HCT116 (cell line): ENCODE data around the gene EGLN3. TPM values are rescaled to one million over a fixed set of nuclear protein-coding genes. Genes with fewer than 3 reads are reported as not detected.

ENCODE experiments used
- ATAC-seq: fragments of 200-7000 bp; cut with Tn5 transposase; 2 replicates; pipeline ENCODE4 v1.9.1; 2020; ENCODE audit warnings: mild to moderate bottlenecking, moderate library complexity
- BruUV-seq: library from RNA; stranded (reverse); fragments of 400-500 nt; replicated peaks from 2 replicates; lab custom pipeline; 2021; lab: Mats Ljungman, UMichigan
- CTCF ChIA-PET: fragments of 300-600 bp; sonication (Branson Sonifier 250); formaldehyde crosslinking; loops from one replicate; lab custom pipeline; 2021; ENCODE audit warnings: antibody characterized with exemption; lab: Charles Lee
- POLR2A ChIA-PET: fragments of 300-600, 350-600 bp; sonication (Branson Sonifier 250); formaldehyde crosslinking; loops from one replicate; lab custom pipeline; 2021; ENCODE audit warnings: antibody characterized with exemption; lab: Charles Lee
- RAD21 ChIA-PET, 2 experiments: fragments of 300-600 bp; sonication (Branson Sonifier 250); formaldehyde crosslinking; loops; one replicate each; lab custom pipeline; 2023; ENCODE audit warnings: low total read pairs in 2 of 2; ENCODE audit not compliant: uncharacterized antibody in 2 of 2, unreplicated experiment in 2 of 2, low non-redundant PET in 1 of 2; lab: Charles Lee
- DNase-seq: peaks from one replicate; pipeline ENCODE4 v3.0.0-alpha.2; 2010; ENCODE audit warnings: low read depth, low spot score
- H2AFZ ChIP-seq: fragments of 200-600 bp; shearing (Covaris generic), sonication (generic); 2 replicates; pipeline ENCODE4 v1.6.1; 2017; ENCODE audit warnings: low read depth, mixed run types, mixed read lengths, antibody characterized with exemption, low read length; ENCODE audit not compliant: poor library complexity, severe bottlenecking
- H3K27ac ChIP-seq: 2 replicates; pipeline ENCODE4 v1.5.1; 2012; ENCODE audit warnings: low read depth, low read length
- H3K27me3 ChIP-seq: fragments of 200-600 bp; sonication (generic); 2 replicates; pipeline ENCODE4 v1.6.1; 2016; ENCODE audit warnings: mixed run types, low read length, mixed read lengths; ENCODE audit not compliant: insufficient read depth
- H3K36me3 ChIP-seq, 2 experiments: fragments of 200-500 bp in 1 of 2; fragments of 200-600 bp in 1 of 2; sonication (Bioruptor generic) in 1 of 2; sonication (generic) in 1 of 2; 2 replicates each; pipeline versions ENCODE4 v1.5.1 to v1.6.1; 2014 to 2016; ENCODE audit warnings: low read length in 2 of 2, inconsistent platforms in 1 of 2, mixed read lengths in 1 of 2, mixed run types in 1 of 2; ENCODE audit not compliant: insufficient read depth in 2 of 2, control insufficient read depth in 1 of 2
- H3K4me1 ChIP-seq, 2 experiments: fragments of 200-600 bp in 1 of 2; sonication (generic) in 1 of 2; 2 replicates each; pipeline versions ENCODE4 v1.5.1 to v1.6.1; 2012 to 2017; ENCODE audit warnings: low read length in 2 of 2, inconsistent platforms in 1 of 2, mild to moderate bottlenecking in 1 of 2, mixed read lengths in 1 of 2, mixed run types in 1 of 2, moderate library complexity in 1 of 2; ENCODE audit not compliant: insufficient read depth in 2 of 2, control insufficient read depth in 1 of 2
- H3K4me2 ChIP-seq: fragments of 200-600 bp; sonication (generic); 2 replicates; pipeline ENCODE4 v1.6.1; 2017; ENCODE audit warnings: mixed run types, low read length, mixed read lengths
- H3K4me3 ChIP-seq, 2 experiments: fragments of 200-600 bp in 1 of 2; sonication (generic) in 1 of 2; replicated peaks in 1 of 2; 2 replicates each; pipeline ENCODE4 v1.5.1; 2011 to 2016; ENCODE audit warnings: low read length in 2 of 2, control low read depth in 1 of 2, low read depth in 1 of 2, mild to moderate bottlenecking in 1 of 2, mixed read lengths in 1 of 2, mixed run types in 1 of 2
- H3K79me2 ChIP-seq: fragments of 200-600 bp; sonication (generic); 2 replicates; pipeline ENCODE4 v1.6.1; 2017; ENCODE audit warnings: mild to moderate bottlenecking, mixed run types, low read length, moderate library complexity, mixed read lengths; ENCODE audit not compliant: insufficient read depth
- H3K9ac ChIP-seq: fragments of 200-600 bp; sonication (generic); 2 replicates; pipeline ENCODE4 v1.6.1; 2016; ENCODE audit warnings: low read length, mixed read lengths
- H3K9me2 ChIP-seq: fragments of 200-600 bp; sonication (generic), shearing (Covaris generic); 2 replicates; pipeline ENCODE4 v1.6.1; 2017; ENCODE audit warnings: mixed run types, mild to moderate bottlenecking, moderate library complexity; ENCODE audit not compliant: insufficient read depth
- H3K9me3 ChIP-seq, 2 experiments: fragments of 200-500 bp in 1 of 2; fragments of 200-600 bp in 1 of 2; sonication (Bioruptor generic) in 1 of 2; sonication (generic) in 1 of 2; 2 replicates each; pipeline ENCODE4 v1.6.1; 2014 to 2017; ENCODE audit warnings: low read length in 2 of 2, mixed read lengths in 2 of 2, inconsistent platforms in 1 of 2, low read depth in 1 of 2, mild to moderate bottlenecking in 1 of 2, mixed run types in 1 of 2, moderate library complexity in 1 of 2; ENCODE audit not compliant: control insufficient read depth in 1 of 2, insufficient read depth in 1 of 2
- H4K20me1 ChIP-seq: fragments of 200-600 bp; sonication (generic), shearing (Covaris generic); 2 replicates; pipeline ENCODE4 v1.6.1; 2017; ENCODE audit warnings: mixed run types, mild to moderate bottlenecking, moderate library complexity; ENCODE audit not compliant: insufficient read depth
- EGR1 ChIP-seq: IDR thresholded peaks from 2 replicates; pipeline ENCODE4 v1.6.1; 2012; ENCODE audit warnings: low read depth
- ELF1 ChIP-seq: IDR thresholded peaks from 2 replicates; pipeline ENCODE4 v1.6.1; 2012; ENCODE audit warnings: low read depth, borderline replicate concordance
- EZH2 ChIP-seq: fragments of 200-600 bp; sonication (generic); IDR thresholded peaks from 2 replicates; pipeline ENCODE4 v1.6.1; 2017; ENCODE audit warnings: antibody characterized with exemption, mixed run types
- EZH2phosphoT487 ChIP-seq: fragments of 200-600 bp; IDR thresholded peaks from 2 replicates; pipeline ENCODE4 v1.6.1; 2018; ENCODE audit warnings: antibody characterized with exemption, borderline replicate concordance
- FOSL1 ChIP-seq: IDR thresholded peaks from 2 replicates; pipeline ENCODE4 v1.6.1; 2012; ENCODE audit warnings: low read depth
- POLR2A ChIP-seq: IDR thresholded peaks from 2 replicates; pipeline ENCODE4 v1.7.0; 2011; ENCODE audit warnings: borderline replicate concordance; ENCODE audit not compliant: insufficient read depth, insufficient read length; ENCODE audit errors: extremely low read depth
- POLR2AphosphoS5 ChIP-seq: IDR thresholded peaks from 2 replicates; pipeline ENCODE4 v1.6.1; 2011; ENCODE audit warnings: mild to moderate bottlenecking, low read depth, low read length, moderate library complexity
- RAD21 ChIP-seq: IDR thresholded peaks from 2 replicates; pipeline ENCODE4 v1.6.1; 2012; ENCODE audit warnings: low read depth, mild to moderate bottlenecking
- SP1 ChIP-seq: IDR thresholded peaks from 2 replicates; pipeline ENCODE4 v1.6.1; 2012; ENCODE audit warnings: low read depth
- TCF7L2 ChIP-seq: IDR thresholded peaks from 2 replicates; pipeline ENCODE4 v1.7.0; 2011; ENCODE audit warnings: borderline replicate concordance, inconsistent platforms; ENCODE audit not compliant: insufficient read depth, insufficient read length; ENCODE audit errors: extremely low read depth
- ZFX ChIP-seq: fragments of 450-650 bp; IDR thresholded peaks from 2 replicates; pipeline ENCODE4 v1.6.1; 2017
- ZNF274 ChIP-seq: fragments of 200-500 bp; sonication (Bioruptor generic); IDR thresholded peaks from 2 replicates; pipeline ENCODE4 v1.6.1; 2014; ENCODE audit warnings: mild to moderate bottlenecking, low read depth, low read length, inconsistent platforms
- intact Hi-C: fragments of 100-400 bp; cut with micrococcal nuclease; formaldehyde crosslinking; loops from 2 replicates; pipeline ENCODE4 v1.10.0; 2022
- total RNA-seq: library from RNA; stranded (reverse); gene quantifications from one replicate; pipeline ENCODE4 v1.2.1, GENCODE V29; 2021; ENCODE audit not compliant: unreplicated experiment
- TF ChIP-seq, protein P1 (sequence below): IDR thresholded peaks from 2 replicates; pipeline ENCODE4 v1.6.1; 2012
- TF ChIP-seq, protein P2 (sequence below): IDR thresholded peaks from 2 replicates; pipeline ENCODE4 v1.6.1; 2012
- TF ChIP-seq, protein P3 (sequence below): IDR thresholded peaks from 2 replicates; pipeline ENCODE4 v1.6.1; 2012; ENCODE audit warnings: low read depth

EGLN3 gene
- total RNA-seq, 1 experiment from 2014 or later = 13.6 TPM

DNA sequence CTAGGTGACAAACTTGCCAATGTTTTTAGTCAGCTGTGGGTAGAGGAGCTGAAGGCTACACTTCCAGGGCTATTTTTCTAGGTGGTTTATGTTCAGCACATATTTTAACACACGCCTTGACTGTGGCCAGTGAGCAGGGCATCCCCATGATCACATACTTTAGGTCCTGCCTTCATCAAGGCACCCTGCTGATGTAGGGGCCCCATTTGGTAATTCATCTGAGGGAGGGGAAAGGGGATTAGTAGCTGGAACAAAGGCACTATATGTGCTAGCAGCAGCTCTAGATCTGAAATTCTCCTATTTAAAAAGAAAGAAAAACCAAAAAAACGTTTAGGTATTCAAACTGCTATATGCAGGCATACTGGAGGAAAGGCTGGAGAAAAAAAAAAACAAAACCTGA is 14.5 kb downstream of the EGLN3 start:
- ChIA-PET RAD21 (no interaction called here), POLR2A (no interaction called here), CTCF (no interaction called here)
- no TSS peak for BruUV-seq
- Histone ChIP-seq H3K9me3 (no peaks in the 10 kb centered on the region), H2AFZ (no peak overlapping the region), H3K36me3 (no peaks in the 10 kb centered on the region), H4K20me1 (no peaks in the 10 kb centered on the region), H3K79me2 (no peaks in the 10 kb centered on the region), H3K4me1 (peaks cover 8 to 32% of the 10 kb centered on the region in 2 experiments), H3K27ac (no peak overlapping the region), H3K9me2 (no peaks in the 10 kb centered on the region), H3K4me3 (no peak overlapping the region), H3K9ac (no peak overlapping the region), H3K4me2 (no peak overlapping the region), H3K27me3 (no peaks in the 10 kb centered on the region)
- TF ChIP-seq EZH2phosphoT487 (no peak), EGR1 (no peak), RAD21 (no peak), SP1 (no peak), FOSL1 (no peak)
- TF ChIP-seq, protein P1, sequence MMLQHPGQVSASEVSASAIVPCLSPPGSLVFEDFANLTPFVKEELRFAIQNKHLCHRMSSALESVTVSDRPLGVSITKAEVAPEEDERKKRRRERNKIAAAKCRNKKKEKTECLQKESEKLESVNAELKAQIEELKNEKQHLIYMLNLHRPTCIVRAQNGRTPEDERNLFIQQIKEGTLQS = no peak
- TF ChIP-seq, protein P2, sequence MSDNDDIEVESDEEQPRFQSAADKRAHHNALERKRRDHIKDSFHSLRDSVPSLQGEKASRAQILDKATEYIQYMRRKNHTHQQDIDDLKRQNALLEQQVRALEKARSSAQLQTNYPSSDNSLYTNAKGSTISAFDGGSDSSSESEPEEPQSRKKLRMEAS = no peak
- DNase-seq (no peak), ATAC-seq (no peak)
- intact Hi-C loops = loop anchor here (5.0 kb wide), 1 partner anchor 116 kb away; no protein-coding TSS in a partner anchor

DNA sequence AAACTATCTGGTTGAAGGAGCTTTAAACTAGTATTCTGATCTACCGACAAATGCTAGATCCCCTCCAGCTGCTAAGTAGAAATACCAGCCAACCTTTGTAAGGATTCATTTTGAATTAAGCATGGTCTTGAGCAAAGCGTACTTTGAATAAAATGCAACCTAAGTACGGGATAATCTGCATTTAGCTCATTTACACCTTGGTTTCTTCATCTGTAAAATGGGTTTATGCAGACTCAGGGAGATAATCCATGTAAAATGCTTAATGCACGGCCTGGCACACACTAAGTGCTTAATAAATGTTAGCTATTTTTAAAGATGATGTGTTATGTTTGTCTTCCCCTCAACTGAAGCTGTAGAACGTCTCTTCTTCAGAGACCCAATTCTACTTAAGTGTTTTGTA is 15.9 kb downstream of the EGLN3 start:
- intact Hi-C loops = loop anchor here (5.0 kb wide), 1 partner anchor 117 kb away; no protein-coding TSS in a partner anchor
- peaks cover 8 to 26% of the 10 kb centered on the region in 2 experiments for H3K4me1 ChIP-seq
- H4K20me1 ChIP-seq = no peaks in the 10 kb centered on the region
- H3K9me2 ChIP-seq = no peaks in the 10 kb centered on the region
- no peak overlapping the region for H3K27ac ChIP-seq
- H2AFZ ChIP-seq = no peak overlapping the region
- no TSS peak for BruUV-seq
- no peaks in the 10 kb centered on the region for H3K79me2 ChIP-seq
- no peaks in the 10 kb centered on the region for H3K36me3 ChIP-seq
- POLR2A ChIA-PET = interaction anchor here (0.8 kb wide), 1 partner anchor 87 kb away, joined by 4 read pairs; no protein-coding TSS in a partner anchor
- TF ChIP-seq POLR2A (no peak), POLR2AphosphoS5 (no peak), ZFX (no peak), FOSL1 (no peak), RAD21 (no peak), ZNF274 (no peak), ELF1 (no peak), TCF7L2 (no peak), SP1 (no peak), EZH2 (no peak)
- TF ChIP-seq, protein P3, sequence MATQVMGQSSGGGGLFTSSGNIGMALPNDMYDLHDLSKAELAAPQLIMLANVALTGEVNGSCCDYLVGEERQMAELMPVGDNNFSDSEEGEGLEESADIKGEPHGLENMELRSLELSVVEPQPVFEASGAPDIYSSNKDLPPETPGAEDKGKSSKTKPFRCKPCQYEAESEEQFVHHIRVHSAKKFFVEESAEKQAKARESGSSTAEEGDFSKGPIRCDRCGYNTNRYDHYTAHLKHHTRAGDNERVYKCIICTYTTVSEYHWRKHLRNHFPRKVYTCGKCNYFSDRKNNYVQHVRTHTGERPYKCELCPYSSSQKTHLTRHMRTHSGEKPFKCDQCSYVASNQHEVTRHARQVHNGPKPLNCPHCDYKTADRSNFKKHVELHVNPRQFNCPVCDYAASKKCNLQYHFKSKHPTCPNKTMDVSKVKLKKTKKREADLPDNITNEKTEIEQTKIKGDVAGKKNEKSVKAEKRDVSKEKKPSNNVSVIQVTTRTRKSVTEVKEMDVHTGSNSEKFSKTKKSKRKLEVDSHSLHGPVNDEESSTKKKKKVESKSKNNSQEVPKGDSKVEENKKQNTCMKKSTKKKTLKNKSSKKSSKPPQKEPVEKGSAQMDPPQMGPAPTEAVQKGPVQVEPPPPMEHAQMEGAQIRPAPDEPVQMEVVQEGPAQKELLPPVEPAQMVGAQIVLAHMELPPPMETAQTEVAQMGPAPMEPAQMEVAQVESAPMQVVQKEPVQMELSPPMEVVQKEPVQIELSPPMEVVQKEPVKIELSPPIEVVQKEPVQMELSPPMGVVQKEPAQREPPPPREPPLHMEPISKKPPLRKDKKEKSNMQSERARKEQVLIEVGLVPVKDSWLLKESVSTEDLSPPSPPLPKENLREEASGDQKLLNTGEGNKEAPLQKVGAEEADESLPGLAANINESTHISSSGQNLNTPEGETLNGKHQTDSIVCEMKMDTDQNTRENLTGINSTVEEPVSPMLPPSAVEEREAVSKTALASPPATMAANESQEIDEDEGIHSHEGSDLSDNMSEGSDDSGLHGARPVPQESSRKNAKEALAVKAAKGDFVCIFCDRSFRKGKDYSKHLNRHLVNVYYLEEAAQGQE = no peak
- TF ChIP-seq, protein P1 = no peak
- no peak for ATAC-seq
- H3K9ac ChIP-seq = no peak overlapping the region
- no peak for DNase-seq
- CTCF ChIA-PET = no interaction called here
- no peak overlapping the region for H3K4me2 ChIP-seq
- no peaks in the 10 kb centered on the region for H3K27me3 ChIP-seq
- no peaks in the 10 kb centered on the region for H3K9me3 ChIP-seq
- H3K4me3 ChIP-seq = no peak overlapping the region
- RAD21 ChIA-PET = no interaction called here
